ENCODE data around the gene RND2.

RND2 gene

GRCh38 chr17:42982266-42982665 lies 42.8 kb upstream of the RND2 start:
- Histone ChIP-seq H3K4me2 (ENCODE audit: insufficient read depth, low read length) (peak overlapping the region; percentile 99), H3K79me2 (ENCODE audit: insufficient read depth, low read length) (peaks cover 39% of the 10 kb centered on the region), H3K4me1 (ENCODE audit: insufficient read depth, low read length) (peaks cover 24% of the 10 kb centered on the region), H3K9me3 (ENCODE audit: insufficient read depth, low read length, severe bottlenecking) (peaks cover 10% of the 10 kb centered on the region), H3K27ac (ENCODE audit: low read length) (no peak overlapping the region), H2AFZ (ENCODE audit: low read depth, low read length) (no peak overlapping the region), H3K36me3 (ENCODE audit: insufficient read depth, low read length) (peaks cover 44% of the 10 kb centered on the region), H4K20me1 (ENCODE audit: insufficient read depth, low read length) (peaks cover 6% of the 10 kb centered on the region), H3K27me3 (ENCODE audit: insufficient read depth, low read length, poor library complexity) (no peaks in the 10 kb centered on the region), H3K9ac (ENCODE audit: low read depth, low read length) (no peak overlapping the region), H3K4me3 (ENCODE audit: low read depth in 1 of 2, low read length in 2 of 2) (peak overlapping the region in 1 of 2 experiments; percentile 81; a peak in 2 of 4 replicates)
- DNase-seq: no peak
- ATAC-seq (ENCODE audit: insufficient read depth, low read depth): no peak
- TF ChIP-seq, protein P1, sequence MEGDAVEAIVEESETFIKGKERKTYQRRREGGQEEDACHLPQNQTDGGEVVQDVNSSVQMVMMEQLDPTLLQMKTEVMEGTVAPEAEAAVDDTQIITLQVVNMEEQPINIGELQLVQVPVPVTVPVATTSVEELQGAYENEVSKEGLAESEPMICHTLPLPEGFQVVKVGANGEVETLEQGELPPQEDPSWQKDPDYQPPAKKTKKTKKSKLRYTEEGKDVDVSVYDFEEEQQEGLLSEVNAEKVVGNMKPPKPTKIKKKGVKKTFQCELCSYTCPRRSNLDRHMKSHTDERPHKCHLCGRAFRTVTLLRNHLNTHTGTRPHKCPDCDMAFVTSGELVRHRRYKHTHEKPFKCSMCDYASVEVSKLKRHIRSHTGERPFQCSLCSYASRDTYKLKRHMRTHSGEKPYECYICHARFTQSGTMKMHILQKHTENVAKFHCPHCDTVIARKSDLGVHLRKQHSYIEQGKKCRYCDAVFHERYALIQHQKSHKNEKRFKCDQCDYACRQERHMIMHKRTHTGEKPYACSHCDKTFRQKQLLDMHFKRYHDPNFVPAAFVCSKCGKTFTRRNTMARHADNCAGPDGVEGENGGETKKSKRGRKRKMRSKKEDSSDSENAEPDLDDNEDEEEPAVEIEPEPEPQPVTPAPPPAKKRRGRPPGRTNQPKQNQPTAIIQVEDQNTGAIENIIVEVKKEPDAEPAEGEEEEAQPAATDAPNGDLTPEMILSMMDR (IDR thresholded peaks at IDR 0.05; ENCODE audit: borderline replicate concordance, extremely low read depth, low read length, poor library complexity, severe bottlenecking): no peak
- no peak for TF ChIP-seq EZH2 (IDR thresholded peaks at IDR 0.05; ENCODE audit: borderline replicate concordance, low read depth, low read length, severe bottlenecking)

- Histone ChIP-seq H3K4me3 (ENCODE audit: low read depth in 1 of 2, low read length in 2 of 2) (no peak overlapping the region), H4K20me1 (ENCODE audit: insufficient read depth, low read length) (peaks cover 6% of the 10 kb centered on the region), H3K9ac (ENCODE audit: low read depth, low read length) (no peak overlapping the region), H3K36me3 (ENCODE audit: insufficient read depth, low read length) (peaks cover 73% of the 10 kb centered on the region), H3K4me1 (ENCODE audit: insufficient read depth, low read length) (peaks cover 18% of the 10 kb centered on the region), H3K4me2 (ENCODE audit: insufficient read depth, low read length) (no peak overlapping the region), H3K27me3 (ENCODE audit: insufficient read depth, low read length, poor library complexity) (no peaks in the 10 kb centered on the region), H3K9me3 (ENCODE audit: insufficient read depth, low read length, severe bottlenecking) (no peaks in the 10 kb centered on the region), H3K27ac (ENCODE audit: low read length) (no peak overlapping the region), H2AFZ (ENCODE audit: low read depth, low read length) (no peak overlapping the region), H3K79me2 (ENCODE audit: insufficient read depth, low read length) (peaks cover 37% of the 10 kb centered on the region)
- DNase-seq (no peak), ATAC-seq (ENCODE audit: insufficient read depth, low read depth) (no peak)
- TF ChIP-seq, protein P1 (IDR thresholded peaks at IDR 0.05; ENCODE audit: borderline replicate concordance, extremely low read depth, low read length, poor library complexity, severe bottlenecking): no peak
Measured at GRCh38 chr17:42985225-42985624, 39.8 kb upstream of the RND2 start.

- Histone ChIP-seq H3K4me3 (ENCODE audit: low read depth in 1 of 2, low read length in 2 of 2) (no peak overlapping the region), H4K20me1 (ENCODE audit: insufficient read depth, low read length) (no peaks in the 10 kb centered on the region; the same call in 1 of the 2 replicates), H3K79me2 (ENCODE audit: insufficient read depth, low read length) (0 out of 2 replicates have a peak, but pooled peaks cover 4% of the 10 kb centered on the region), H3K4me2 (ENCODE audit: insufficient read depth, low read length) (no peak overlapping the region), H3K36me3 (ENCODE audit: insufficient read depth, low read length) (peaks cover 83% of the 10 kb centered on the region), H2AFZ (ENCODE audit: low read depth, low read length) (no peak overlapping the region), H3K4me1 (ENCODE audit: insufficient read depth, low read length) (no peaks in the 10 kb centered on the region), H3K27me3 (ENCODE audit: insufficient read depth, low read length, poor library complexity) (no peaks in the 10 kb centered on the region), H3K27ac (ENCODE audit: low read length) (no peak overlapping the region), H3K9me3 (ENCODE audit: insufficient read depth, low read length, severe bottlenecking) (no peaks in the 10 kb centered on the region), H3K9ac (ENCODE audit: low read depth, low read length) (no peak overlapping the region)
- DNase-seq: no peak
- no peak for ATAC-seq (ENCODE audit: insufficient read depth, low read depth)
- TF ChIP-seq EZH2 (IDR thresholded peaks at IDR 0.05; ENCODE audit: borderline replicate concordance, low read depth, low read length, severe bottlenecking): no peak
- TF ChIP-seq, protein P1 (IDR thresholded peaks at IDR 0.05; ENCODE audit: borderline replicate concordance, extremely low read depth, low read length, poor library complexity, severe bottlenecking): no peak
Measured at GRCh38 chr17:42989141-42989540, 35.9 kb upstream of the RND2 start.

All from DND-41 (cell line).